ENCODE measurements around the gene FBXW5. TPM values are rescaled to one million over a fixed set of nuclear protein-coding genes. Genes with fewer than 3 reads are reported as not detected.

FBXW5 gene
- total and polyA plus RNA-seq, 8 donors = 47.7 to 435 (median 120) TPM

DNA sequence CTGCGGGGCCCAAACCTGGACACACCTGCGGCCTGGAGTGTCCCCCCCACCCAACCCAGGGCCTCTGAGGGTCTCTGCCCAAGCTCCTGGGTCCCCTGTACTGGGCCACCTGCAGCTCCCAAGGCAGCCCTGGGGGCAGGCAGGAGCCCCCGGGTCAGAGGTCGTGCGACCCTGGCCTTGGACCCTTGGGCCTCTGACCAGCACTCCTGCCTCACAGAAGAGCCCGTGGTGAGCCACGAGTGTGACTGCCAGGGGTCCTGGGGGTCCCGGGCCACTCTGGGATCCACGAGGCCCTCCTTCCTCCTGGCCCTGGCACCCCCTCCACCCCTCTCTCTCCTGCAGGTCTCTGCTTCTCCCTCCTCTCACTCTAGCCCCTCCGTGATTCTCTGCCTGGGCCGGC, 27.8 kb upstream of the FBXW5 start:
- no peak overlapping the region for H3K4me3 ChIP-seq
- H3K9me3 ChIP-seq = no peaks in the 10 kb centered on the region
- H3K4me1 ChIP-seq = peaks cover 7 to 26% (median 15%) of the 10 kb centered on the region in 4 donors
- peaks cover 0 to 24% (median 0%) of the 10 kb centered on the region in 3 donors for H3K27me3 ChIP-seq
- no peaks in the 10 kb centered on the region for H3K36me3 ChIP-seq
- TF ChIP-seq POLR2AphosphoS5 (IDR thresholded peaks at IDR 0.05) = no peak
- TF ChIP-seq, protein P1, sequence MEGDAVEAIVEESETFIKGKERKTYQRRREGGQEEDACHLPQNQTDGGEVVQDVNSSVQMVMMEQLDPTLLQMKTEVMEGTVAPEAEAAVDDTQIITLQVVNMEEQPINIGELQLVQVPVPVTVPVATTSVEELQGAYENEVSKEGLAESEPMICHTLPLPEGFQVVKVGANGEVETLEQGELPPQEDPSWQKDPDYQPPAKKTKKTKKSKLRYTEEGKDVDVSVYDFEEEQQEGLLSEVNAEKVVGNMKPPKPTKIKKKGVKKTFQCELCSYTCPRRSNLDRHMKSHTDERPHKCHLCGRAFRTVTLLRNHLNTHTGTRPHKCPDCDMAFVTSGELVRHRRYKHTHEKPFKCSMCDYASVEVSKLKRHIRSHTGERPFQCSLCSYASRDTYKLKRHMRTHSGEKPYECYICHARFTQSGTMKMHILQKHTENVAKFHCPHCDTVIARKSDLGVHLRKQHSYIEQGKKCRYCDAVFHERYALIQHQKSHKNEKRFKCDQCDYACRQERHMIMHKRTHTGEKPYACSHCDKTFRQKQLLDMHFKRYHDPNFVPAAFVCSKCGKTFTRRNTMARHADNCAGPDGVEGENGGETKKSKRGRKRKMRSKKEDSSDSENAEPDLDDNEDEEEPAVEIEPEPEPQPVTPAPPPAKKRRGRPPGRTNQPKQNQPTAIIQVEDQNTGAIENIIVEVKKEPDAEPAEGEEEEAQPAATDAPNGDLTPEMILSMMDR (IDR thresholded peaks at IDR 0.05) = no peak
- no peak for TF ChIP-seq EP300 (IDR thresholded peaks at IDR 0.05)
- TF ChIP-seq POLR2A (IDR thresholded peaks at IDR 0.05) = no peak
- no peak for DNase-seq
- no peak overlapping the region for H3K27ac ChIP-seq
- intact Hi-C loops (cut with DNase I; ENCODE audit: low total_unique reads) = no loop called here
- WGBS, 5 donors = 58 to 84% (median 81%) methylated on average over 4 to 11 of the region's 11 CpGs

DNA sequence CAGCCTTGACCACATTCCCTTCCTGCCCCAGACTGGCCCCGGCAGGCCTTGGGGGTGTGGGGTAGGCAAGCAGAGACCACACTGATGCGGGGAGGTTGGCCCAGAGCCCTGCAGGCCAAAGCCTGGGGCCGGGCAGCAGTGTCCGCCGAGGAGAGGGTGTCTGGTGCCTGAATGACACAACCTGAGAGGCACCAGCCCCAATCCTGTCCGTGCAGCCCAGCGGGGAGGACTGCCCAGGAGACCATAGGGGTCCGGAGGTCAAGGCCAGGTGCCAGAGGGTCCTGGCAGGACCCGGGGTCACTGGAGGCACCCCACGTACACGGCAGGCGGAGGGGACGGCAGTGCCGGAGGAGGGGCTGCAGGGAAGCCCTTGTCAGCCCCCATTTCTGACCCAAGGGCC, 27.2 kb upstream of the FBXW5 start:
- H3K4me1 ChIP-seq = peaks cover 6 to 20% (median 13%) of the 10 kb centered on the region in 4 donors
- no peaks in the 10 kb centered on the region for H3K9me3 ChIP-seq
- WGBS, 5 donors = 76 to 81% (median 79%) methylated on average over 11 to 14 of the region's 14 CpGs
- H3K36me3 ChIP-seq = no peaks in the 10 kb centered on the region
- H3K4me3 ChIP-seq = no peak overlapping the region
- no peak for DNase-seq
- H3K27ac ChIP-seq = no peak overlapping the region
- H3K27me3 ChIP-seq = peaks cover 0 to 23% (median 0%) of the 10 kb centered on the region in 3 donors
- TF ChIP-seq POLR2AphosphoS5 (IDR thresholded peaks at IDR 0.05) = no peak
- TF ChIP-seq, protein P1 (IDR thresholded peaks at IDR 0.05) = no peak
- no peak for TF ChIP-seq EP300 (IDR thresholded peaks at IDR 0.05)
- TF ChIP-seq POLR2A (IDR thresholded peaks at IDR 0.05) = no peak
- intact Hi-C loops (cut with DNase I; ENCODE audit: low total_unique reads) = no loop called here

GRCh38 chr9:136970361-136970760, 25.8 kb upstream of the FBXW5 start:
- Histone ChIP-seq H3K4me3 (no peak overlapping the region), H3K27me3 (peaks cover 0 to 26% (median 0%) of the 10 kb centered on the region in 3 donors), H3K4me1 (peaks cover 3 to 17% (median 8%) of the 10 kb centered on the region in 4 donors), H3K36me3 (no peaks in the 10 kb centered on the region), H3K27ac (no peak overlapping the region), H3K9me3 (no peaks in the 10 kb centered on the region)
- WGBS, 5 donors = 79 to 92% (median 88%) methylated on average over 6 to 11 of the region's 11 CpGs
- intact Hi-C loops (cut with DNase I; ENCODE audit: low total_unique reads) = no loop called here
- no peak for DNase-seq
- TF ChIP-seq, protein P1 (IDR thresholded peaks at IDR 0.05) = no peak
- TF ChIP-seq POLR2A (IDR thresholded peaks at IDR 0.05) (no peak), EP300 (IDR thresholded peaks at IDR 0.05) (no peak), POLR2AphosphoS5 (IDR thresholded peaks at IDR 0.05) (no peak)

DNA sequence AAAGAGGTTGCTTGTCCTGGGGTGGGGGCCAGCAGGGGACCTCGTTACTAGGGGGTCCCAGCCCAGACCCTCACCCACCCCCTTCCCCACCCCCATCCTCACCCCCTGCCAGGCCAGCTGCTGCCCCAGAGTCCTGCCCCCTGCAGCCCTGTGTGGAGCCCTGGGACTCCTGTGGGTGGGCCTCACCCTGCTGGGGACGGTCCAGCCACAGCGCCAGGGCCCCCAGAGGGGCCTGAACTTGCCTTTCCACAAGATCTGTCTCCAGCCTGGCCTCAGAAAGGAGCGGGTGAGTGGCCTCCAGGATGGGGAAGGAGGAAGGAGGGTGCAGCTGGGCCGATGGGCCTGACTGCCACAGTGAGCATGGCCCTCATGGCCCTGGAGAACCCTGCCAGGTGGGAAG, 25.2 kb upstream of the FBXW5 start:
- H3K36me3 ChIP-seq = no peaks in the 10 kb centered on the region
- H3K27ac ChIP-seq = no peak overlapping the region

More for the DNA sequence above, 25.2 kb upstream of the FBXW5 start:
- no peak for DNase-seq
- TF ChIP-seq, protein P1 (IDR thresholded peaks at IDR 0.05) = no peak
- no peak for TF ChIP-seq POLR2AphosphoS5 (IDR thresholded peaks at IDR 0.05)
- no peak for TF ChIP-seq POLR2A (IDR thresholded peaks at IDR 0.05)
- TF ChIP-seq EP300 (IDR thresholded peaks at IDR 0.05) = no peak
- intact Hi-C loops (cut with DNase I; ENCODE audit: low total_unique reads) = no loop called here
- Histone ChIP-seq H3K4me3 (no peak overlapping the region), H3K9me3 (no peaks in the 10 kb centered on the region), H3K27me3 (peaks cover 0 to 26% (median 0%) of the 10 kb centered on the region in 3 donors), H3K4me1 (peaks cover 0 to 11% (median 5%) of the 10 kb centered on the region in 4 donors)
- 72 to 97% (median 85%) methylated on average over 3 to 5 of the region's 5 CpGs for WGBS, 5 donors

All from stomach (tissue), 9 donors.